GM23338 (cell line): Measurements from ENCODE around the gene ENPP7. TPM values are rescaled to one million over a fixed set of nuclear protein-coding genes. Genes with fewer than 3 reads are reported as not detected.

ENCODE experiments used
- ATAC-seq: fragments of 200-7000 bp; cut with Tn5 transposase; 3 replicates; pipeline ENCODE4 v1.9.1; 2020
- DNase-seq: peaks from one replicate; pipeline ENCODE4 v3.0.0-alpha.2; 2015; ENCODE audit warnings: low spot score
- H2AFZ ChIP-seq: fragments of 200-600 bp; sonication (generic); 2 replicates; pipeline ENCODE4 v1.8.0; 2016; ENCODE audit warnings: antibody characterized with exemption, mild to moderate bottlenecking, moderate library complexity
- H3F3A ChIP-seq: fragments of 200-600 bp; sonication (generic); replicated peaks from 2 replicates; pipeline ENCODE4 v1.8.0; 2017; ENCODE audit warnings: antibody characterized with exemption, mixed run types, low read depth
- H3K27ac ChIP-seq: fragments of 200-600 bp; sonication (generic); 2 replicates; pipeline ENCODE4 v1.6.1; 2016; ENCODE audit warnings: low read depth
- H3K27me3 ChIP-seq: fragments of 200-600 bp; sonication (generic); 2 replicates; pipeline ENCODE4 v1.8.0; 2016; ENCODE audit warnings: mild to moderate bottlenecking, mixed run types, moderate library complexity; ENCODE audit not compliant: insufficient read depth
- H3K36me3 ChIP-seq: fragments of 200-600 bp; sonication (generic); 2 replicates; pipeline ENCODE4 v1.8.0; 2016; ENCODE audit warnings: mild to moderate bottlenecking; ENCODE audit not compliant: insufficient read depth
- H3K4me1 ChIP-seq: fragments of 200-600 bp; sonication (generic); 2 replicates; pipeline ENCODE4 v1.8.0; 2016; ENCODE audit warnings: mild to moderate bottlenecking, moderate library complexity; ENCODE audit not compliant: insufficient read depth
- H3K4me2 ChIP-seq: fragments of 200-600 bp; sonication (generic); 2 replicates; pipeline ENCODE4 v1.7.1; 2017; ENCODE audit warnings: mixed run types
- H3K4me3 ChIP-seq: fragments of 200-600 bp; sonication (generic); 2 replicates; pipeline ENCODE4 v1.6.1; 2016; ENCODE audit warnings: mixed run types
- H3K79me2 ChIP-seq: fragments of 200-600 bp; sonication (generic); replicated peaks from 2 replicates; pipeline ENCODE4 v1.8.0; 2017; ENCODE audit warnings: mild to moderate bottlenecking; ENCODE audit not compliant: insufficient read depth
- H3K9me2 ChIP-seq: fragments of 200-600 bp; sonication (generic); 2 replicates; pipeline ENCODE4 v1.8.0; 2017; ENCODE audit not compliant: insufficient read depth
- H4K20me1 ChIP-seq: fragments of 200-600 bp; sonication (generic); replicated peaks from 2 replicates; pipeline ENCODE4 v1.8.0; 2017; ENCODE audit warnings: mild to moderate bottlenecking; ENCODE audit not compliant: insufficient read depth
- H3K27ac Mint-ChIP-seq: 2 replicates; pipeline ENCODE4 v1.8.0; 2020; ENCODE audit warnings: inconsistent platforms, mild to moderate bottlenecking, moderate library complexity, mixed read lengths
- H3K27me3 Mint-ChIP-seq: 3 replicates; pipeline ENCODE4 v1.8.0; 2022; ENCODE audit warnings: low read depth, mild to moderate bottlenecking, moderate library complexity, mixed read lengths, inconsistent platforms; ENCODE audit not compliant: insufficient read depth, poor library complexity
- H3K36me3 Mint-ChIP-seq: 3 replicates; pipeline ENCODE4 v1.8.0; 2021; ENCODE audit warnings: low read depth, mild to moderate bottlenecking, inconsistent platforms, moderate library complexity, mixed read lengths
- H3K4me1 Mint-ChIP-seq: 3 replicates; pipeline ENCODE4 v1.8.0; 2020; ENCODE audit warnings: mild to moderate bottlenecking, inconsistent platforms, mixed read lengths
- H3K4me3 Mint-ChIP-seq: 3 replicates; pipeline ENCODE4 v1.8.0; 2021; ENCODE audit warnings: moderate library complexity, mild to moderate bottlenecking, inconsistent platforms, mixed read lengths
- H3K9me3 Mint-ChIP-seq: 3 replicates; pipeline ENCODE4 v1.8.0; 2020; ENCODE audit warnings: moderate library complexity, mild to moderate bottlenecking, inconsistent platforms, mixed read lengths
- EZH2 ChIP-seq: fragments of 200-600 bp; sonication (generic); IDR thresholded peaks from one replicate; pipeline ENCODE4 v1.8.0; 2017; ENCODE audit warnings: antibody characterized with exemption, mild to moderate bottlenecking, low read depth; ENCODE audit not compliant: unreplicated experiment
- EZH2phosphoT487 ChIP-seq: fragments of 200-600 bp; sonication (generic); IDR thresholded peaks from one replicate; pipeline ENCODE4 v1.8.1; 2018; ENCODE audit warnings: antibody characterized with exemption; ENCODE audit not compliant: unreplicated experiment
- JUNB ChIP-seq: IDR thresholded peaks from one replicate; pipeline ENCODE4 v1.6.1; 2016; ENCODE audit warnings: antibody characterized with exemption; ENCODE audit not compliant: unreplicated experiment
- NANOG ChIP-seq: IDR thresholded peaks from 2 replicates; pipeline ENCODE4 v1.6.1; 2016; ENCODE audit warnings: antibody characterized with exemption, borderline replicate concordance
- POLR2AphosphoS5 ChIP-seq: IDR thresholded peaks from 2 replicates; pipeline ENCODE4 v1.6.1; 2016; ENCODE audit warnings: antibody characterized with exemption, low read depth
- STAT1 ChIP-seq: IDR thresholded peaks from one replicate; pipeline ENCODE4 v1.6.1; 2016; ENCODE audit warnings: antibody characterized with exemption; ENCODE audit not compliant: unreplicated experiment
- ZNF114 ChIP-seq: fragments of 250-450 bp; sonication (Bioruptor Pico); IDR thresholded peaks from 2 replicates; pipeline ENCODE4 v1.5.0; 2020; ENCODE audit warnings: mild to moderate bottlenecking, moderate library complexity
- ZNF331 ChIP-seq: fragments of 250-450 bp; sonication (Bioruptor Pico); IDR thresholded peaks from 2 replicates; pipeline ENCODE4 v1.5.0; 2020; ENCODE audit warnings: low read depth, mild to moderate bottlenecking, moderate library complexity
- polyA plus RNA-seq: library from polyadenylated mRNA; unstranded; fragments of >200 nt; fragmentation: Nextera tagmentation; extraction: Ambion mirVana; gene quantifications from 2 replicates; pipeline ENCODE4 v1.2.1, GENCODE V29; 2016
- total RNA-seq: library from RNA; depleted of rRNA; stranded (reverse); fragments of >200 nt; shearing (Covaris generic); gene quantifications from 2 replicates; pipeline ENCODE4 v1.2.3, GENCODE V29; 2014
- TF ChIP-seq, protein P1 (sequence below): IDR thresholded peaks from one replicate; pipeline ENCODE4 v1.6.1; 2018; ENCODE audit warnings: antibody characterized with exemption; ENCODE audit not compliant: unreplicated experiment
- TF ChIP-seq, protein P2 (sequence below): IDR thresholded peaks from 2 replicates; pipeline ENCODE4 v1.6.1; 2016; ENCODE audit warnings: antibody characterized with exemption
- TF ChIP-seq, protein P3 (sequence below): fragments of 250-450 bp; sonication (Bioruptor Pico); IDR thresholded peaks from 2 replicates; pipeline ENCODE4 v1.5.0; 2020; ENCODE audit warnings: mild to moderate bottlenecking, moderate library complexity

ENPP7 gene
- total and polyA plus RNA-seq, 2 experiments from 2014 or later = not detected

- TF ChIP-seq, protein P1, sequence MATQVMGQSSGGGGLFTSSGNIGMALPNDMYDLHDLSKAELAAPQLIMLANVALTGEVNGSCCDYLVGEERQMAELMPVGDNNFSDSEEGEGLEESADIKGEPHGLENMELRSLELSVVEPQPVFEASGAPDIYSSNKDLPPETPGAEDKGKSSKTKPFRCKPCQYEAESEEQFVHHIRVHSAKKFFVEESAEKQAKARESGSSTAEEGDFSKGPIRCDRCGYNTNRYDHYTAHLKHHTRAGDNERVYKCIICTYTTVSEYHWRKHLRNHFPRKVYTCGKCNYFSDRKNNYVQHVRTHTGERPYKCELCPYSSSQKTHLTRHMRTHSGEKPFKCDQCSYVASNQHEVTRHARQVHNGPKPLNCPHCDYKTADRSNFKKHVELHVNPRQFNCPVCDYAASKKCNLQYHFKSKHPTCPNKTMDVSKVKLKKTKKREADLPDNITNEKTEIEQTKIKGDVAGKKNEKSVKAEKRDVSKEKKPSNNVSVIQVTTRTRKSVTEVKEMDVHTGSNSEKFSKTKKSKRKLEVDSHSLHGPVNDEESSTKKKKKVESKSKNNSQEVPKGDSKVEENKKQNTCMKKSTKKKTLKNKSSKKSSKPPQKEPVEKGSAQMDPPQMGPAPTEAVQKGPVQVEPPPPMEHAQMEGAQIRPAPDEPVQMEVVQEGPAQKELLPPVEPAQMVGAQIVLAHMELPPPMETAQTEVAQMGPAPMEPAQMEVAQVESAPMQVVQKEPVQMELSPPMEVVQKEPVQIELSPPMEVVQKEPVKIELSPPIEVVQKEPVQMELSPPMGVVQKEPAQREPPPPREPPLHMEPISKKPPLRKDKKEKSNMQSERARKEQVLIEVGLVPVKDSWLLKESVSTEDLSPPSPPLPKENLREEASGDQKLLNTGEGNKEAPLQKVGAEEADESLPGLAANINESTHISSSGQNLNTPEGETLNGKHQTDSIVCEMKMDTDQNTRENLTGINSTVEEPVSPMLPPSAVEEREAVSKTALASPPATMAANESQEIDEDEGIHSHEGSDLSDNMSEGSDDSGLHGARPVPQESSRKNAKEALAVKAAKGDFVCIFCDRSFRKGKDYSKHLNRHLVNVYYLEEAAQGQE = no peak
These were observed 17.4 kb upstream of the ENPP7 start (continued) for GRCh38 chr17:79713391-79713790.

DNA sequence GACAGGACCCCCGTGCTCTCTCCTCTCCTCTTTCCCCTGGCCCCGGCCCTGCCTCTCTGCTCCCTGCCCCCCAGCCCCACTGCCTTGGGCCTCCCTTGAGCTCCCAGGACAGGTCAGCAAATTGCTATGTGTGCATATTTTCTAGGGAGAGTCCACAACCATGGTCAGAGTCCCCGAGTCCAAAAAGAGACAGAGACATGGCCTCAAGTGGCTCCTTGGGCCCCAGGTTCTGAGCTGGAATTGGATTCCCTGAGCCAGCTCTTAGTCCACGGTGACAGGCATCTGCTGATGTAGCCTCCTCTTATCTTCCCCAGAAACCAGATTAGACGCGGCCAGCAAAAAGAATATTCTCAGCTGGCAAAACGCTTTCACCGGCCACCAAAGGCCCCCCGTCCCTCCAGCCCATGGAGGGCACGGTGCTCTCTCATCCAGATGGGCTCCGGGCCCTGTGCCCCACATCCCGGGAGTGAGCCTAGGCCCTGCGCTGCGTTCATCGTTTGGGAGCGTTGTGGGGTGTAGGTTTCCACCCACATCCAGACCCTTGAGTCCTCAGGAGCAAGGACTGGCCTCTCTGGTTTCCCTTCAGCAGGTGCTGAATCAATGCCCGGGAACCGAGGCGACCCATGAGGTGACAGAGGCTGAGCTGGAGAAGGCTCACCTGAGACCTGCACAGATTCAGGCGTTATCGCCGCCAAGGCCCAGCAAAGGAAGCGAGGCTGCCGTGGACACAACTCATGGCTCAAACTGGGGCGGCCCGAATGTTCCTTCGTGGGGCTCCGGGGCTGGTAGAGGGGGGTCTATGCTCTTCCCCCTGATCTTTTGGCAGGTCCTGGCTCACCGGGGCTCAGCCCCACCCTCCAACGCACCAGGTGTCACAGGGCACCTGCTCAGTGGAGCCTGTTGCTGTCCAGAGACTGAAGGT is 16.3 kb upstream of the ENPP7 start:
- Mint-ChIP-seq H3K36me3 (no peaks in the 10 kb centered on the region), H3K27ac (no peak overlapping the region), H3K27me3 (peaks cover 9% of the 10 kb centered on the region), H3K4me3 (no peak overlapping the region), H3K4me1 (no peaks in the 10 kb centered on the region; the same call in 2 of the 3 replicates), H3K9me3 (peaks cover under 1% of the 10 kb centered on the region; the same call in 1 of the 3 replicates)
- H3K27ac ChIP-seq = no peak overlapping the region
- H3K4me2 ChIP-seq = no peak overlapping the region
- no peaks in the 10 kb centered on the region for H4K20me1 ChIP-seq
- no peaks in the 10 kb centered on the region for H3K27me3 ChIP-seq
- ATAC-seq (no peak), DNase-seq (no peak)
- no peaks in the 10 kb centered on the region for H3K36me3 ChIP-seq
- no peaks in the 10 kb centered on the region for H3K79me2 ChIP-seq
- no peak overlapping the region for H2AFZ ChIP-seq
- H3K4me3 ChIP-seq = no peak overlapping the region
- no peaks in the 10 kb centered on the region for H3K9me2 ChIP-seq
- no peaks in the 10 kb centered on the region for H3K4me1 ChIP-seq
- H3F3A ChIP-seq = no peaks in the 10 kb centered on the region
- TF ChIP-seq EZH2phosphoT487 = no peak
- no peak for TF ChIP-seq EZH2
- TF ChIP-seq JUNB = no peak
- no peak for TF ChIP-seq ZNF114 (CRISPR knock-in tag)
- no peak for TF ChIP-seq ZNF331 (CRISPR knock-in tag)
- no peak for TF ChIP-seq STAT1
- no peak for TF ChIP-seq NANOG
- TF ChIP-seq, protein P2, sequence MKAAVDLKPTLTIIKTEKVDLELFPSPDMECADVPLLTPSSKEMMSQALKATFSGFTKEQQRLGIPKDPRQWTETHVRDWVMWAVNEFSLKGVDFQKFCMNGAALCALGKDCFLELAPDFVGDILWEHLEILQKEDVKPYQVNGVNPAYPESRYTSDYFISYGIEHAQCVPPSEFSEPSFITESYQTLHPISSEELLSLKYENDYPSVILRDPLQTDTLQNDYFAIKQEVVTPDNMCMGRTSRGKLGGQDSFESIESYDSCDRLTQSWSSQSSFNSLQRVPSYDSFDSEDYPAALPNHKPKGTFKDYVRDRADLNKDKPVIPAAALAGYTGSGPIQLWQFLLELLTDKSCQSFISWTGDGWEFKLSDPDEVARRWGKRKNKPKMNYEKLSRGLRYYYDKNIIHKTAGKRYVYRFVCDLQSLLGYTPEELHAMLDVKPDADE = no peak
- TF ChIP-seq POLR2AphosphoS5 = no peak
- TF ChIP-seq, protein P3, sequence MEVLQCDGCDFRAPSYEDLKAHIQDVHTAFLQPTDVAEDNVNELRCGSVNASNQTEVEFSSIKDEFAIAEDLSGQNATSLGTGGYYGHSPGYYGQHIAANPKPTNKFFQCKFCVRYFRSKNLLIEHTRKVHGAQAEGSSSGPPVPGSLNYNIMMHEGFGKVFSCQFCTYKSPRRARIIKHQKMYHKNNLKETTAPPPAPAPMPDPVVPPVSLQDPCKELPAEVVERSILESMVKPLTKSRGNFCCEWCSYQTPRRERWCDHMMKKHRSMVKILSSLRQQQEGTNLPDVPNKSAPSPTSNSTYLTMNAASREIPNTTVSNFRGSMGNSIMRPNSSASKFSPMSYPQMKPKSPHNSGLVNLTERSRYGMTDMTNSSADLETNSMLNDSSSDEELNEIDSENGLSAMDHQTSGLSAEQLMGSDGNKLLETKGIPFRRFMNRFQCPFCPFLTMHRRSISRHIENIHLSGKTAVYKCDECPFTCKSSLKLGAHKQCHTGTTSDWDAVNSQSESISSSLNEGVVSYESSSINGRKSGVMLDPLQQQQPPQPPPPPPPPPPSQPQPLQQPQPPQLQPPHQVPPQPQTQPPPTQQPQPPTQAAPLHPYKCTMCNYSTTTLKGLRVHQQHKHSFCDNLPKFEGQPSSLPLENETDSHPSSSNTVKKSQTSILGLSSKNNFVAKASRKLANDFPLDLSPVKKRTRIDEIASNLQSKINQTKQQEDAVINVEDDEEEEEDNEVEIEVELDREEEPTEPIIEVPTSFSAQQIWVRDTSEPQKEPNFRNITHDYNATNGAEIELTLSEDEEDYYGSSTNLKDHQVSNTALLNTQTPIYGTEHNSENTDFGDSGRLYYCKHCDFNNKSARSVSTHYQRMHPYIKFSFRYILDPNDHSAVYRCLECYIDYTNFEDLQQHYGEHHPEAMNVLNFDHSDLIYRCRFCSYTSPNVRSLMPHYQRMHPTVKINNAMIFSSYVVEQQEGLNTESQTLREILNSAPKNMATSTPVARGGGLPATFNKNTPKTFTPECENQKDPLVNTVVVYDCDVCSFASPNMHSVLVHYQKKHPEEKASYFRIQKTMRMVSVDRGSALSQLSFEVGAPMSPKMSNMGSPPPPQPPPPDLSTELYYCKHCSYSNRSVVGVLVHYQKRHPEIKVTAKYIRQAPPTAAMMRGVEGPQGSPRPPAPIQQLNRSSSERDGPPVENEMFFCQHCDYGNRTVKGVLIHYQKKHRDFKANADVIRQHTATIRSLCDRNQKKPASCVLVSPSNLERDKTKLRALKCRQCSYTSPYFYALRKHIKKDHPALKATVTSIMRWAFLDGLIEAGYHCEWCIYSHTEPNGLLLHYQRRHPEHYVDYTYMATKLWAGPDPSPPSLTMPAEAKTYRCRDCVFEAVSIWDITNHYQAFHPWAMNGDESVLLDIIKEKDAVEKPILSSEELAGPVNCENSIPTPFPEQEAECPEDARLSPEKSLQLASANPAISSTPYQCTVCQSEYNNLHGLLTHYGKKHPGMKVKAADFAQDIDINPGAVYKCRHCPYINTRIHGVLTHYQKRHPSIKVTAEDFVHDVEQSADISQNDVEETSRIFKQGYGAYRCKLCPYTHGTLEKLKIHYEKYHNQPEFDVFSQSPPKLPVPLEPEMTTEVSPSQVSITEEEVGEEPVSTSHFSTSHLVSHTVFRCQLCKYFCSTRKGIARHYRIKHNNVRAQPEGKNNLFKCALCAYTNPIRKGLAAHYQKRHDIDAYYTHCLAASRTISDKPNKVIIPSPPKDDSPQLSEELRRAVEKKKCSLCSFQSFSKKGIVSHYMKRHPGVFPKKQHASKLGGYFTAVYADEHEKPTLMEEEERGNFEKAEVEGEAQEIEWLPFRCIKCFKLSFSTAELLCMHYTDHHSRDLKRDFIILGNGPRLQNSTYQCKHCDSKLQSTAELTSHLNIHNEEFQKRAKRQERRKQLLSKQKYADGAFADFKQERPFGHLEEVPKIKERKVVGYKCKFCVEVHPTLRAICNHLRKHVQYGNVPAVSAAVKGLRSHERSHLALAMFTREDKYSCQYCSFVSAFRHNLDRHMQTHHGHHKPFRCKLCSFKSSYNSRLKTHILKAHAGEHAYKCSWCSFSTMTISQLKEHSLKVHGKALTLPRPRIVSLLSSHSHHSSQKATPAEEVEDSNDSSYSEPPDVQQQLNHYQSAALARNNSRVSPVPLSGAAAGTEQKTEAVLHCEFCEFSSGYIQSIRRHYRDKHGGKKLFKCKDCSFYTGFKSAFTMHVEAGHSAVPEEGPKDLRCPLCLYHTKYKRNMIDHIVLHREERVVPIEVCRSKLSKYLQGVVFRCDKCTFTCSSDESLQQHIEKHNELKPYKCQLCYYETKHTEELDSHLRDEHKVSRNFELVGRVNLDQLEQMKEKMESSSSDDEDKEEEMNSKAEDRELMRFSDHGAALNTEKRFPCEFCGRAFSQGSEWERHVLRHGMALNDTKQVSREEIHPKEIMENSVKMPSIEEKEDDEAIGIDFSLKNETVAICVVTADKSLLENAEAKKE (CRISPR knock-in tag) = no peak
